ENCODE data around the gene SLC9A3.

- TF ChIP-seq CTCF (IDR thresholded peaks at IDR 0.05) (no peak), ZFX (IDR thresholded peaks at IDR 0.05; ENCODE audit: borderline replicate concordance) (no peak)
Observed at GRCh38 chr5:425714-426113, 98.5 kb downstream of the SLC9A3 start.

All from 22Rv1 (cell line).